NCI-H2081 (cell line): ENCODE measurements around the gene DEFB132.
"Not testable (repeated sequence)": the region's sequence is repeated elsewhere in the genome, so short reads cannot be mapped to it uniquely, and the experiment has no call there.

Experiments
- DNase-seq, 2 experiments: peaks; one replicate each; lab custom pipeline; 2025; lab: John Stamatoyannopoulos, UW

The DEFB132 gene

GRCh38 chr20:257419-257818 is at the start of gene DEFB132:
Gene DEFB132, plus strand, starts transcription at chr20:257724. Its CDS starts 55 bp downstream, at chr20:257779.
- no peak for DNase-seq

- DNase-seq: peak; percentile 15 to 54
Observed at GRCh38 chr20:208942-209566, 48.5 kb upstream of the DEFB132 start.

DNA sequence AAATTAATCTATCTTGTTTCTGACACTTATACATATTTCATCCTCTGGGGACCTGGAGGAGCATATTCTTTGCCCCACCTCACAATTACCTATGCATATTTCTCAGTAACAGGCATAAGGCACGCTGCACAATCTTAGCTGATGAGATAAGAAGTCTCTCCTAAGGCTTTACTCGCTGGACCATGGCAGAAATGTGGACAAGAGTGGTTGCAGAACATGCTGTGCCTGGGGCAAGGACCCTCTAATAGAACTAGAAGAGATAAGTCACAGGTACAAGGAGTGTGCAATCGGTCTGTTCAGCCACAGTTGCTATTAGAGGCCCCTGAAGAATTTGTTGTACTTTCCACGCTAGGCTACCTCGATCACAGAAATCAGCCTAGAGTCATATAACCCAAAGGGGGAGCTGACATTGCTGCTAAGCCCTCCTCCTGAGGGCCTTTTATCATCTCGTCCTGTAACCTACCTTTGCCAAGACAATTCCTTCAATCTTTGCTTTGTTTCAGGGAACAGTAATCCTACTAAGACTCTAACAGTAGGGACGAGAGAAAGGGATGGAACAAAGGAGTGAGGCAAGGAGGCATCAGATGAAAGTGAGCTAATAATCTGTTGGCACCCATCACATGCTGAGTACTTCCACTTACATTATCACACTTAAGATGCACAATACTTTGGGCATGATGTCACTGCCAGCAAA is 46.6 kb upstream of the DEFB132 start:
- no peak for DNase-seq

GRCh38 chr20:214383-214782 is 43.1 kb upstream of the DEFB132 start:
- DNase-seq: no peak

DNA sequence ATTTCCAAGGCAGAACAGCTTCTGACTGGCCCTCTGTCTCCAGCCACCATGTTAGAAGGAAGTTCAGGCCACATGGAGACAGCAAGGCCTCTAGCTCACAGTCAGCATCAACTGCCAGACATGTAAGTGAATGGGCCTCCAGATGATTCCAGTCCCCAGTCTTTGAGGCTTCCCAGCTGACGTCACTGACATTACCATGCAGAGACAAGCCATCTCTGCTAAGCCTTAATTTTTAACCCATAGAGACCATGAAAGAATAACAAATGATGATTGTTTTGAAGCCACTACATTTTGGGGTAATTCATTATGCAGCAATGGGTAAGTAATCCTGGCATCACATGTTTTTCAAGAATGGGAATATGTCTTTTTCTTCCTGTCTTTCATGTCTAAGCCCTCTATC is 41.7 kb upstream of the DEFB132 start:
- DNase-seq: no peak

GRCh38 chr20:217266-217665 is 40.3 kb upstream of the DEFB132 start:
- DNase-seq: no peak

DNA sequence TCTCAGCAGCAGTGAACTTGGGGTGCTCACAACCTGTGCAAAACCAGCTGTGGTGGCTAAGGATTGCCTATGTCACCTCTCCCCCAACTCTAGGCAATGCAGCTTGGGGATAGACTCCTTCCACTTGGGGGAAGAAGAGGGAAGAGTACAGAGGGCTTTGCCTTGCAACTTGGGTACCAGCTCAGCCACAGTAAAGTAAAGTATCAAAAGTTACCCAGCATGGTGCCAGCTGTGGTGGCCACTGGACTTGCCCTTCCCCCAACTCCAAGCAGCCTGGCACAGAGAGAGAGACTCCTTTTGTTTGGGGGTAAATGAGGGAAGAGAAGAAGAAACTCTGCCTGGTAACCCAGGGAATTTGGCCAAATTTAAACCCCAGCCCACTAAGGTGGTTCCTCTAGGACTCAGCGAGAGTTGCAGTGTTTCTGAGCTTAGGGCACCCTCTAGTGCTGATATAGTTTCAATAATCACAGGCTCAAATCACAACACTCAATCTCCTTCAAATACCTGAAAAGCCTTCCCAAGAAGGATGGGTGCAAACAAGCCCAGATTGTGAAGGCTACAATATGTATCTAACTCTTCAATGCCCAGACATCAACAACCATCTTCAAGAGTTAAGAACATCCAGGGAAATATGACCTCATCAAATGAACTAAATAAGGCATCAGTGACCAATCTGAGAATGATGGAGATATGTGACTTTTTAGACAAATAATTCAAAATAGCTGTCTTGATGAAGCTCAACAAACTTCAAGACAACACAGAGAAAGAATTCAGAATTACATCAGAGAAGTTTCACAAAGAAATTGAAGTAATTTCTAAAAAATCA is 38.0 kb upstream of the DEFB132 start:
- DNase-seq: peak; percentile 2 to 32

DNA sequence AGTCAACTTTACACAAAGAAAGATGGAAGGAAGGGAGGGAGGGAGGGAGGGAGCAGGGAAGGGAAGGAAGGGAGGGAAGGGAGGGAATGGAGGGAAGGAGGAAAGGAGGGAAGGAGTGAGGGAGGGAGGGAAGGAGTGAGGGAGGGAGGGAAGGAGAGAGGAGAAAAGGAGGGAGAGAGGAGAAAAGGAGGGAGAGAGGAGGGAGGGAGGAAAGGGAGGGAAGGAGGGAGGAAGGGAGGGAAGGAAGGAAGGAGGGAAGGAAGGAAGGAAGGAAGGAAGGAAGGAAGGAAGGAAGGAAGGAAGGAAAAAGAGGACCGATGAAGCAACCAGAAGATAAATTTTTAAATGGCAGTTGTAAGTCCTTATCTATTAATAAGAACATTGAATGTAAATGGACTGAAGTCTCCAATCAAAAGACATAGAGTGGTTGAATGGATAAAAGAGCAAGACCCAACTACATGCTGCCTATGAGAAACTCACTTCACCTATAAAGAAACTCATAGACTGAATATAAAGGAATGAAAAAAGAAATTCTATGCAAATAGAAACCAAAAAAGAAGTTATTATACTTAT is 36.2 kb upstream of the DEFB132 start:
- DNase-seq: no peak

GRCh38 chr20:225879-226278 is 31.6 kb upstream of the DEFB132 start:
- not testable (repeated sequence) for DNase-seq

DNA sequence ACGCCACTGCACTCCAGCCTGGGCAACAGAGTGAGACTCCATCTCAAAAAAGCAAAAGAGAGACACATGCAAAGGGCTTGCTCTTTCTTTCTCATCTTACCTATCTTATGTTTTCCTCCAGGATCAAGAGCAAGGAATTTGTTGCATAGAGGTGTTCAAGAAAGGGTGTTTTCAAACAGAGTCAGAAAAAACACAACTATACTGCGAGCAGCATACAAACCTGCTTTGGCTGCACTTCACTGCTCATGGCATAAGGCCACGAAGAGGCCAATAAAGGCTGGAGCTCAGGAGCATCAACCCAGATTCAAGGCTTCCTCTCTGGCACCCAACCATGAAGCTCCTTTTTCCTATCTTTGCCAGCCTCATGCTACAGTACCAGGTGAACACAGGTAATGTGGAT is 30.6 kb upstream of the DEFB132 start, which contains the start of gene DEFB129:
Gene DEFB129, plus strand, starts transcription at position 301 of the 400 bp plus-strand sequence. Its CDS starts 31 bp downstream, at position 332.
- no peak for DNase-seq

GRCh38 chr20:227439-228105 is 30.0 kb upstream of the DEFB132 start:
- no peak for DNase-seq

- DNase-seq: no peak
Observed at GRCh38 chr20:235891-236290, 21.6 kb upstream of the DEFB132 start.

- DNase-seq: no peak
Observed at GRCh38 chr20:237489-237888, 20.0 kb upstream of the DEFB132 start.

DNA sequence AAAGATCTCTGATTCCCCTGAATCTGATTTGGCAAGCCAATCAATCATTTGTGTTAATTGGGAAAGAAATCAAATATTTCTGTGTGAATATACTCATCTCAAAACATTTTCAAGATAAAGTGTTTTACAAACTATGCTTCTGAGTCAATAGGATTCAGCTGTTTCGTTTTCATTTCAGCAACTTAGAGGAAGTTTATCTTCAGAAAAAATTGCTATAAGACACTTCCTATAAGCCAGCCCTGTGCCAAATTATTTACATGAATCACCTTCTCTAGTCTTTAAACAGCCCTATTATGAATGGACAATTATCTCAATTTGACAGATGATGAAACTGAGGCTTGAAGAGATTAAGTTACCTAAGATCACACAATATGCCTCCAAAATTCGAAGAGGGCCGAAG is 19.6 kb upstream of the DEFB132 start:
- DNase-seq: no peak

DNA sequence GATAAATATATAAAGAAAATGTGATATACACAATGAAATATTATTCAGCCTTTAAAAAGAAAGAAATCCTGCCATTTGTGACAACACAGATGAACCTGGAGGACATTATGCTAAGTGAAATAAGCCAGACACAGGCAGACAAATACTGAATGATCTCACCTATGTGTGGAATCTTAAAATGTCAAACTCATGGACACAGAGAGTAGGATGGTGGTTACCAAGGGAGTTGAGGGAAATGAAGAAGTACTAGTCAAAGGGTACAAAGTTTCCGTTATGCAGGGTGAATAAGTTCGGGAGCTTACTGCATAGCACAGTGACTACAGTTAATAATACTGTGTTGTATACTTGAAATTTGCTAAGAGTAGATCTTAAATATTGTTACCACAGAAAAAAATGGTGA is 14.6 kb upstream of the DEFB132 start:
- DNase-seq: no peak

GRCh38 chr20:251354-251753 is 6.2 kb upstream of the DEFB132 start:
- DNase-seq: no peak

GRCh38 chr20:252801-253200 is 4.7 kb upstream of the DEFB132 start:
- no peak for DNase-seq

DNA sequence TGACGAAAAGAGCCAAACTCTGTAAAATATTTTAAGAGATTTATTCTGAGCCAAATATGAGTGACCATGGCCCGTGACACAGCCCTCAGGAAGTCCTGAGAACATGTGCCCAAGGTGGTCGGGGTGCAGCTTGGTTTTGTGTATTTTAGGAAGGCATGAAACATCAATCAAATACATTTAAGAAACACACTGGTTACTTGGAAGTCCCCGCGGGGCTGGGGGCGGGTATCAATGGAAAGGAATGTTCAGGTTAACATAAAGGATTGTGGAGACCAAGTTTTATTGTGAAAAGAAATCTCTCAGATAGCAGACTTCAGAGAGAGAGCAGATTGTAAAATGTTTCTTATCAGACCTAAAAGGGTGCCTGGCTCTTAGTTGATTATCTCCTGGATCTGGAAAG is 4.1 kb upstream of the DEFB132 start:
- DNase-seq: not testable (repeated sequence)

DNA sequence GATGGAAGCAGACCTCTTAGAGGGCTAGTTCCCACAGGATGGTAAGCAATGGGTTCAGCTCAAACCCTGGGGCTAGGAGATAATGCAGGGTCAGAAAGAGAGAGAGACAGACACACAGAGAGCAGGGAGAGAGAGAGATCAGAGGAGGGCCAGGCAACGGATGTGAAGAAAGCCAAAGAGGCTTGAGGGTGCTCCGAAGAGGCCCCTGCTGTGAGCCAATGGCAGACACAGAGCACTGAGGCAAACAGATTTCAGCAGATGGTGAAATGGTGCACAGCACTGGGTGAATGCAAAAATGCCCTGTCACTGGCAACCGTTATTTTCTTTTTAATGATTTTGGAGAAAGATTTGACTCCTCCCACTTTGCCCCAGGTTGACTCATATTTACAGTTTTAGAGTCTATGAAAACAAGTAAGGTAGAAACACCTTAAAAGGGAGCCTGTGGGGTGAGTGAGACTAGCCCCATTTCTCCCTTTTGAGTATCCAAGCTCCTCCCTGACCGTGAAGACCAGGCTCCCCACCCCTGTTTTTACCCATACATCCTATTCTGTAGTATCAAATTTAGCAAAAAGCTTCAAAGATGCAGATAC is 840 bp downstream of the DEFB132 start:
- no peak for DNase-seq

DNA sequence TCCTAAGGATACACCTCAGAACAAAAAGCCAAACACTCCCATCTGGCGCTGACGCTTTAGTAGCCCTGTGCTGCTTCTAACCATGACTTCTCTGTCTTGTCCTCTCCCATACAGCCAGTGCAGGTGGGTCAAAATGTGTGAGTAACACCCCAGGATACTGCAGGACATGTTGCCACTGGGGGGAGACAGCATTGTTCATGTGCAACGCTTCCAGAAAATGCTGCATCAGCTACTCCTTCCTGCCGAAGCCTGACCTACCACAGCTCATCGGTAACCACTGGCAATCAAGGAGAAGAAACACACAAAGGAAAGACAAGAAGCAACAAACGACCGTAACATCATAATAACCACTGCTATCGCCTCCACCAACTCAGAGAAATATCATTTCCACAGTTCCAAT is 1.4 kb downstream of the DEFB132 start:
- no peak for DNase-seq

DNA sequence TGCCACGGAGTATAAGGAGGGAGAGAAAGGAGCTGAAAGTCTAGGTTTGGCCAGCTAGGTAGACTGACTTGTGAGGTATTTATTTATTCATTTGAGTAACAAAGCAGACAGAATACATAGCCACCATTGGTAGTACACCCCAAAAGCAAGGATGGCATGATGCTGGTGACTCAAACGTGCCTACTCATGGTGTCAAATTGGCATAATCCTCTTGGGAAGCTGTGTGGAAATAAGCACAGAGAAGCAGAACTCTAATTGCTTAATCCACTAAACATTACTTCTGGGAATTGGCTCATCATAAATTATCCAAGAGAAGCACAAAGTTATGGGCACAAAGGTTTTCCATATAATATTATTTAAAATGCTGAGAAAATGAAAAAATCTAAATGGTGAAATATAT is 2.5 kb downstream of the DEFB132 start:
- no peak for DNase-seq

DNA sequence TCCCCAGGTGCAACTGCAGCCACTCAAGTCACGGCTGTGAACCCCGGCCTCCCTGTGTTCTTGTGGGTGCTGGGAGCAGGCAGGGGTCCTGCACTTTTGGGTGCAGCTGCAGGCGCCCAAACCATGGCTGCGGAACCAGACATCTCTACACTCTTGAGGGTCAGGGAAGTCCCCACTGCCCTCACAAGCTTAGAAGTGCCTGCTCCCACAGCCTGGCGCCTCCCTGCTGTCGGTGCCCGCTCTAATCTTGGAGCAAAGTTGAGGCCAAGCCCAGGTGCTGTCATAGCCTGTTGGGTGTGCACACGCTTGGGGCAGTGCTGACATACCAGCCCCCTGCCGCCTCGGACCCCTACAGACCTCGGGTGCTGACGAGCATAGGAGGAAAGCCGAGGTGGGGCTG is 6.2 kb downstream of the DEFB132 start:
- DNase-seq: no peak
